GM18505 (cell line): ENCODE results near the gene PAWR.
"Not testable (repeated sequence)": the region's sequence is repeated elsewhere in the genome, so short reads cannot be mapped to it uniquely, and the experiment has no call there.

ENCODE experiments used
- ATAC-seq: cut with Tn5 transposase; IDR thresholded peaks from one replicate; pipeline ENCODE4 v1.9.1; 2021; ENCODE audit not compliant: unreplicated experiment
- POLR2A ChIP-seq: IDR thresholded peaks from 4 replicates; pipeline ENCODE4 v1.6.1; 2011; ENCODE audit warnings: borderline replicate concordance; ENCODE audit not compliant: insufficient read depth, insufficient read length; ENCODE audit errors: extremely low read depth

The PAWR gene

GRCh38 chr12:79650440-79650839 lies 40.3 kb downstream of the PAWR start:
- TF ChIP-seq POLR2A: no peak
- no peak for ATAC-seq

DNA sequence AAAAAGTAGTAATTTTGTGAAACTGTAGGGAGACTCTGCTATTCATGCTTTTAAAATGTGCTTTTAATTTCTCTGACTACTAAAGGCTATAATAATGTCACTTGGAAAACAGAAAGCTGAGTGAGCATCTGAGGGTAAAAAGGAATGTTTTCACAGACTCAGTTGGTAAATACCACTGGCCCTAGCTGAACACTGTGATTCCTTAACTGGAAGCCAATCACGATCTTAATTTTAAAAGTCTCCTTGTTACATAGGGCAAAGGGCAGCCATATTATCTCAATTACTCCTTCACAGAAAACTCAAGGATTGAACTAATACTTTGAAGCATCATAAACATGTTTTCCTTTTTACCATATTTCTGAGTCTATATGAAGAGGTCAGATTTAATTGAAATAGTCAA lies 41.9 kb downstream of the PAWR start:
- ATAC-seq: no peak

GRCh38 chr12:79646843-79647242 lies 43.9 kb downstream of the PAWR start:
- not testable (repeated sequence) for ATAC-seq

More for the DNA sequence above, 41.9 kb downstream of the PAWR start:
- TF ChIP-seq POLR2A: no peak

DNA sequence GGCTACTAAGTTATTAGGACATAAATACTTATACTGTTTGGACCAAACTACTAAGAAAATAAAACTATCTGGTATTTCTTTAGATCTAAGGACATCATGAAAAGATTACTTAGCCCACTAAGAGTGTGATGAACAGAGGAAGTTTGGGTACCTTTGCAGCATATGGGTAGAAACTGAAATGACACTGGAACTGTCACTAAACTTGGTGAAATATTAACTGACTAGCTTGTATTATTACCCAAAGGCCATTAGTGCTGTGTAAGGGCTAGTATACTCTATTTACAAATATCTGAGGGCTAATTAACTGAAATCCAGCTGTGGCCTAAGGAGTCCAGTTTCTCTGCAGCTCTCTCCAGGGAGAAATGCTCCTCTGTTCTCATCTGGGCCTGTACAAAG lies 45.5 kb downstream of the PAWR start:
- peak; percentile 98 for ATAC-seq
- TF ChIP-seq POLR2A: no peak

DNA sequence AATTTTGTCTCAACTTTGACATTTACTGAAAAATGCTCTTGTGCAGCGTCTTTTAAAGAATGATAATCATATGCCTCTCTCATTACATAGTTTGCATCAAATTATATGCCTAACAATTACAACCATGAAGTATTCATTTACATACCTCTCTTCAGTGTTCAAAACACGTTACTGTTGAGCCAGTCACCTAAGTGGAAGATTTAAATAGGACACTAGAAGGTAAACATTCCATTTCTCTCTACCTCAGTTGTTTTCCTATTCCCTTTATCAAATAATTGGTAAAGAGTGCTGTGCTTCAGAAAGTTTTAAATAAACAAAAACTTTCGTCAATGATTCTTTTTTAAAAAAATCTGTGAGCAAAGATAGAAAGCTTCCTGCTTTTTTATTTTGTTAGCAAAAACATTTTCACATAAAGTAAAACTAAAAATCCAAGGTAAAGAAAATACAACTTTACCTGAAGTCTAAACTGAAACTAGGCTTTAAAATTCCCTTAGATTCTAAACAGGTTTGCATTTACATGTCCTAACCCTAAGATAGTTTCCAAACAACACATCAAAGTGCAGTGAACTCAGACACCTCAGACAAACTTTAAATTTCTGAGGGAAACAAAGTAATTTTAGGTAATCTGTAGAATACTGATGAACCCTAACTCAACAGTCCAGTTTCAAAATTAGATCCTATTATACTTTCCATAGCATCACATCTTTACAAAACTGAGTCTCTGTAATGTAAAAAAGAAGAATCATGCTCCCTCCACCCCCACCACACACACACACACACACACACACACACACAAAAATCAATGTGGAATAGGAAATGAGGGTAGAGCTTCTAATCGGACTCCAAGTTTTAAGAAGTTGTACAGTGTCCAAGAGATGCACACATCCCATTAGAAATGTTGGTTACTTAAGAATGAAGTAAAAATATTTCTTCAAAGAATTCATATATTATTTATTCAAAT lies 46.2 kb downstream of the PAWR start:
- no peak for TF ChIP-seq POLR2A
- peak; percentile 19 for ATAC-seq

DNA sequence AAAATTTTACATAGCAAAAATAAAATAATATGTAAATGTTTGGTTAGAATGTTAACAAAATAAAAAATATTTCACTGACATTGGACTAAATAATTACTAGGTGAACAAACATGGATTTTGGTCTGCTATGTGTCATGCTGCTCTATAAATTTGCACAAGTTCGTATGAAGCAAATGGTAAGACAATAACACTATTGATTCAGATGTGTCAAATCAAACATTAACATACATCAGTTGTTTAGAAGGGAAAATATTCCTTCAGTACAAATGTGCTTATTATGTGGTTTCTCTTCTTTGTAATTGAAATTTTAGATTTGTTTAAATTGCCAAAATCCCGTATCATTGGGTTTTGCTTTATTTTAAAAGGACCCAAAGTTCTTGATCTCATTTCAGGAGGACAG lies 46.9 kb downstream of the PAWR start:
- no peak for ATAC-seq
- no peak for TF ChIP-seq POLR2A

GRCh38 chr12:79638490-79638889 lies 52.3 kb downstream of the PAWR start:
- no peak for TF ChIP-seq POLR2A

DNA sequence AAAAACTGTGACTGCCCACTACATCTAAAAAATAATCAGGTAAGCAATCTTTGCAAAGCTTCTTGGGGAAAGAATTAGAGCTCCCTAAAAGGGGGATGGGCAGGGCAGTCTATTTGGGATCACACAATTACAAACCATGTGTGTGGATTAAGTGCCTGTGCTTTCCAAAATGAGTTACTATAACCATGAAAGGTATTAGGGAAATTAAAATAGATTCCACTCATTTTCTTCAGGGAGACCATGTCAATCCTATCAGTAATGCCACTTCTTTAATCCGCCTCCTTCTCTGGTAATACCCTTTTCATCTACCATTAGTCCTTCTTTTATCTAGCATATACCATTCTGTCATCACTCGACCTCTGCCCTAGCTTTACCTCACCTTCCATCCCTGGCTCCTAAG lies 53.7 kb downstream of the PAWR start:
- no peak for TF ChIP-seq POLR2A
- no peak for ATAC-seq

More at GRCh38 chr12:79638490-79638889, 52.3 kb downstream of the PAWR start:
- no peak for ATAC-seq

DNA sequence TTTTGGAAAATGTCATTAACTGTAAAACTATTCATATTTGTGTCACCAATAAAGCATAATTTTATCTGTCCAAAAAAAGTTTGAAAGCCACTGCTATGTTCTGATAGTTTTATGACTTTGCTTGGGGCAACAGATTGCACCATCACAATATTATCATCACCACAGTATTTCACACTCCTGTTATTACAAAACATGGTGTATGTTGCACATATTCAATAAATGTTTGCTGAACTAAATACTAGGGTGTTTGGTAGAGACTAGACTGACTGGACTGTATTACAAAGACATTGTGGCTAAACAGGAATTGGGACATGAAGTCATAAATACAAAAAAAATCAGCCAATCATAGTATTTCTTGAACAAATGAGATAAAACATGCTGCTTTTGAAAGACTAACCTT lies 55.1 kb downstream of the PAWR start:
- no peak for TF ChIP-seq POLR2A
- no peak for ATAC-seq

- ATAC-seq: no peak
- TF ChIP-seq POLR2A: no peak
Observed at GRCh38 chr12:79634957-79635471, 55.8 kb downstream of the PAWR start.

GRCh38 chr12:79629561-79629960 lies 61.2 kb downstream of the PAWR start:
- TF ChIP-seq POLR2A: no peak
- ATAC-seq: no peak

GRCh38 chr12:79626735-79627134 lies 64.0 kb downstream of the PAWR start:
- not testable (repeated sequence) for ATAC-seq

DNA sequence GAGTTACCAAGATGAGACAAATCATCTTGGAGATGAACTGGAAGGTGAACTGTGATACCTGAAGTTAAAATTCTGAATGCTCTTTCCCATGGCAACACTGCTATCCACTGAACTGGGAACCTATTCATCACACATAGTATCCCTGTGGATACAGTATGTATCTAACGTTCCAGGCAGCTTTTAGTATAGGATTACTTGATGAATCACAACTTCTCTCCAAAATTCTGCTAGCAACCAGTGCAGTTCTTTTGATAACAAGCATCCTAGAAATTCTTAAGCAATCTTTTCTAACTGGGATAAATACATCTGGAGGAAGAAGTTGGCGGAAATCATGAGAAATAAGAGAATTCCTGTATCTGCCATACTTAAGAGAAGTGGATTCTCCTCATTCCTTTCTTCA lies 66.4 kb downstream of the PAWR start:
- no peak for TF ChIP-seq POLR2A
- no peak for ATAC-seq

DNA sequence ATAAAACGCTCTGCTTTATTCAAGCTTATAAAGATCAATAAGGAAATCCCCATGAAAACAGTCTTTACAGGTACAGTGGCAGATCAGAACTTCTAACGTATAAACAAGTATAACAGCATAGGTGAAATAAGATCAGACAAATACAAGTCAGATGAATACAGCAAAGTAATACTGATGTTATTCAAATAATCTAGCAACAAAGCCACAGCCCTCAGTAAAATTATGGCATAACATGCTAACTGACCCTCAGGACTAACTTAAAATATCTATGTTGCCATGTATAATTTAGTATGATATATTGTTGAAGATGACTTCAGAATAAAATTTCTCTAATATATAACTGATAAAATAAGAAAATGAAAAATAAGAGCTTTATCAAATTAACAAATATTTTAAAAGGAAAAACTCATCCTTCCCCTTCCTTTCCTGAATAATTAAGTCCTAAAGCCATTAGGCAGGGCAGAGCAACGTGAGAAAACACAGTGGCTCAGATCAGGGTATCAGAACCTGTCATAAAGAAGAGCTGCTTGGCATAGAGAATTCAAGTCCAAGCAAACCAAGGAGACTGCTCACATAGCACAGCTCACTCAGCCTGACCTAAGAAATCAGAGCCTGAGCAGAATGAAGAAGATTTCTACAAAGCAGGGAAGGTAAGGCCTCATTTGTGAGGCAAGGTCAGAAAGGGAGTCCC lies 70.7 kb downstream of the PAWR start:
- TF ChIP-seq POLR2A: no peak
- no peak for ATAC-seq

DNA sequence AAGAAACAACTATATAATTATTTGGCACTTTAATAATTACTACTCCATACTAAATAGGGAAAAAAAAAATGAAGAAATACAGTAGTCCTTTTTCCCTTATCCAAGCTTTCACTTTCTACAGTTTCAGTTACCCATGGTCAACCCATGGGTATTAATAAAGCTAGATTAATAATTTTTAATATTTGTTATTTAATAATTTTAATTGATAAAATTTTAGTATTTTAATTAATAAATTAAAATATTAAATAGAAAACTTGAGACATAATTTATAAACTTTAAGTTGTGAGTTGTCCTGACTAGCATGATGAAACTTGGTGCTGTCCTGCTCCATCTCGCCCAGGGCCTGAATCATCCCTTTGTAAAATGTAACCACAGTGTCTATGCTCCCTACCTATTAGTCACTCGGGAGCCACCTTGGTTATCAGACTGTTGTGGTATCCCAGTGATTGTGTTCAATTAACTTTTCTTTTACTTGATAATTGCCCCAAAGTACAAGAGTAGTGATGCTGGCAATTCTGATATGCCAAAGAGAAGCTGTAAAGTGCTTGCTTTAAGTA lies 71.8 kb downstream of the PAWR start:
- no peak for ATAC-seq
- TF ChIP-seq POLR2A: no peak
